OCI-LY3 (cell line): ENCODE results near the gene XPNPEP2.

Source experiments
- CTCF ChIP-seq: fragments of 200-600, 300-600 bp; sonication (generic); IDR thresholded peaks from 2 replicates; pipeline ENCODE4 v1.5.1; 2014; ENCODE audit warnings: antibody characterized with exemption, low read length, low read depth
- EZH2phosphoT487 ChIP-seq: fragments of 200-600 bp; shearing (Covaris generic); IDR thresholded peaks from 2 replicates; pipeline ENCODE4 v1.6.1; 2018; ENCODE audit warnings: antibody characterized with exemption, mixed run types, low read depth

DNA sequence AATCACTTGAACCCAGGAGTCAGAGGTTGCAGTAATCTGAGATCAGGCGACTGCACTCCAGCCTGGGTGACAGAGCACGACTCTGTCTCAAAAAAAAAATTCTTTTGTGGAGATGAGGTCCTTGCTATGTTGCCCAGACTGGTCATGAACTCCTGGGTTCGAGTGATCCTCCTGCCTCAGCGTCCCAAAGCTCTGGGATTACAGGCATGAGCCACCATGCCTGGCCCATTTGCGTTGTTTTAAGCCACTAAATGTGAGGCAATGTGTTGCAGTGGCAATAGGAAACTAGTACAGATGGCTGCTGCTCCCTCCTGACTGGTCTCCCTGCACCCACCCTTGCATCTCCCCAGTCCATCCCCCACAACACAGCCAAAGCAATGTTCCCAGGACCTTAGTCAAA lies 44.0 kb upstream of the XPNPEP2 start:
- TF ChIP-seq CTCF (no peak), EZH2phosphoT487 (no peak)
